ENCODE data around the gene RRBP1.

RRBP1 gene

DNA sequence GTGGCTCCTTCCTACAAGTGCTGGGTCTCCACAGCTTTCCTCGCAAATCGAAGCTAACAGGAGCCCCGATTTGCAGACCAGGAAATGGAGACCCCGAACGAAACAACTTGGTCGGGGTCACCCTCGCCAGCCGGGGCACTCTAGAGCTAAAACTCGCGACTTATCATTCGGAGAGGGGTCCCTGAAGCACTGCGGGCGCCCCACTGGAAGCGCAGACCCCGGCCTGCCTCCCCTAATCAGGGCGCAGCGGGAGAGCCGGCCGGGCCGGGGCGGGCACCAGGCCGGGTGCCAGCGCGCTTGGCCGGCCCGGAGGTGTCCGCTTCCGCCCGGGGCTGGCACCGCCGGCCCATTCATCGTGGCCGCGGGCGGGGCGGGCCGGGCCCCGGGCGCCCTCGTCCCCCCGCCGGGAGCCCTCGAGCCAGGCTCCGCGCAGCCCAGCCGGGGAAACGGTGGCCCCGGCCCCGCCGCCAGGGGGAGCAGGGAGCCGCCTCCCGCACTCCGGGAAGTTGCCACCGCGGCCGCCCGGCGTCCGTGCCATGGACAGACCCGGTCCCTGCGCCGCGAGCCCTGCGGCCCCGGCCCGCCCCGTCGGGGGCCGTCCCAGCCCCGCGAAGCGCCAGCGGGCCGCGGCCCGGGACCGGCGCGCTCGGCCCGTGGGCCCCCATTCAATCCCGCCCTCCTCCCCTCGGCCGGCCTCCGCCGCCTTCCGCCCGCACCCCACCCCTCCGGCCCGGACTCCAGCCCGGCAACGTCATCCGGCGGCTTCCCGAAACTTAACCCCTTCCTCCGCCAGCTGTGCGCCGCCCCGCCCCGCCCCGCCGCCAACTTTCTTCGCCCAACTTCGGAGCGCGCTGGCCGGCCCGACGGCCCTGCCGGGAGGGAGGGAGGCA, 961 bp downstream of the RRBP1 start:
- peak; percentile 75 for DNase-seq (ENCODE audit: low spot score)

DNA sequence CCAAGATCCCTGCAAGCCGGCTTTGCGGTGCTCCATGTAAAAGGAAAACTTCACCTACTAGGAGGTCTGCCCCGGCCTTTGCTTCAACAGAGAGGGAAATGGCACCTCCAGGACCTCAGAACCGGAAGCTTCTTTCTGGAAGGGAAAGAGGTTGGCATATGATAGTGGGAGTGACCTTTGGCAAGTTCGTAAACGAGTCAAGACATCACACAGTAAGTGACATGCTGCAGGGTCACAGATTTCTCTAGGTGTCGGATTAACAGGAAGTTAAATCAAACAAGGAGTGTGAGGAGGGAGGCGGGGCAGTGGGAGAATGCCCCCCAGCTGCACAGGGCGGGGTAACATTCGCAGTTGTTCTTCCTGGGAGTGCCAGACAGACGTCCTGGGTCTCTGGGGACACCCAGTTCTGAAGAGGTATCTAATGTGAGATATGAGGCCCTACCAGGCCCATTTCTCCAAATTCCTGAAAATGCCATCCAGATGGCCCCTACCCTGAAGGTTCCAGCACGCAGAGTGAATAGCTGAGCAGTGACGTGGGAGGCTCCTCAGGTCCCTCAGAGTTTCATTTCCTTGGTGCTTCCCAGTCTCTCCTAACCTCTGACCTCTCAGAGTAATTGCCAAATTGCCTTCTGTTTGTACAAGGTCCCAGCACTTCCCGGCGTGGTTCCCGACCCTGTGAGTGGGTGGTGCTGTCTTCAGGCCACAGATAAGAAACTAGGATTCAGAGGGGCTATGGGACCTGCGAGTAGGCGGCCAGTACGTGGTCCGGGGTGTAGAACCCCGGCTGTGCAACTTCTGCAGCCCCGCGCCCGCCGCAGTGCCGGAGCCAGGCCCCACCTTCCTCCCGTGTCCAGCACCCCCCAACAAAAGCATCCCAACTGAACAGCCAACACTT, 1.9 kb downstream of the RRBP1 start:
- no peak for DNase-seq (ENCODE audit: low spot score)

DNA sequence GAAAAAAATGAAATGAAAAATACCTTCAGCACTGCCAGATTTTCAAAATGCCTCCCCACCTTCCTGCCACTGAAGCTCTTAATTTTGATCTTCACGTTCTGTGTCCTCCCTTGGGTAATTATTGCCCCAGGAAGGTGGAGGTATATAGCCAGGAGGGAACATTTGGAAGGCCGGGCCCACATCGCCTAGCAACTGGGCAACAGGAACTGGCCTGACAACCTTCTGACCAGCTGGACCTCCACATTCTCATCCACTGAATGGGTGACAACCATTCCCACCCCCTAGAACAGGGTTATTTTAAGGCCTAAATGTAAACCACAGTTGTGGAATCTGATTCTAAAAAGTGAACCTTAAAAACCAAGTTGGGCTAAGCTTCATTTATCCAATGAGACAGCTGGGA, 3.2 kb downstream of the RRBP1 start:
- no peak for DNase-seq (ENCODE audit: low spot score)

DNA sequence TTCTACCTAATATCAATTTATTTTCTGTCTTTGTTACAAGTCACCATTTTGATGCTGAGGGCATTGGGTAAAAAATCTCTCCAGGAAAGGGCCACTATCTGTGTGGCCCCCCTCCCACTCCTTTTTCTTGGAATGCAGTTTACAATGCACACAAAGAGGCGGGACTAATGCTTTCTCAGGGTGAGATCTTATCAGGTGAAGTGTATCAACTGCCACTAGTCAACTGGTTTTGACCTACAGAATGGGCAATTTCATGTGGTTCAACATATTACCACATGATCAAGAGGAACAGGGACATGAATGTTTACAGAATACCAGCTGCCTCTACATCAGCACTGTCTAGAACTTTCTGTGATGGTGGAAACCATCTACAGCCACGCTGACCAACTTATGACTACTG, 3.7 kb downstream of the RRBP1 start:
- no peak for DNase-seq (ENCODE audit: low spot score)

DNA sequence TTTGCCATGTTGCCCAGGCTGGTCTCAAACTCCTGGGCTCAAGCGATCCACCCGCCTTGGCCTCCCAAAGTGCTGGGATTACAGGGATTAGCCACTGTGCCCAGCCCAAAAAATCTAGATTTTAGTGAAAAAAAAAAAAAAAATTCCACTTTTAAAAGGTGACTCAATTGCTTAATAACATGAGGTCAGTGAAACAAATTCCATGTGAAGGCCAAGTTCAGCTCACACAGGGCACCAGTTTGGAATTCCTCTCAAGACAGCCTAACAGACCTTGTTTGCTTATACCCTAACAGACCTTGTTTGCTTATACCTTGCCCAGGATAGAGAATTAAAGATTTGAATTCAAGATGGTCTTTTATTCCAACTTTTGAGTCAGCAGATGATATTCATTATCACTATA, 5.1 kb downstream of the RRBP1 start:
- no peak for DNase-seq (ENCODE audit: low spot score)

DNA sequence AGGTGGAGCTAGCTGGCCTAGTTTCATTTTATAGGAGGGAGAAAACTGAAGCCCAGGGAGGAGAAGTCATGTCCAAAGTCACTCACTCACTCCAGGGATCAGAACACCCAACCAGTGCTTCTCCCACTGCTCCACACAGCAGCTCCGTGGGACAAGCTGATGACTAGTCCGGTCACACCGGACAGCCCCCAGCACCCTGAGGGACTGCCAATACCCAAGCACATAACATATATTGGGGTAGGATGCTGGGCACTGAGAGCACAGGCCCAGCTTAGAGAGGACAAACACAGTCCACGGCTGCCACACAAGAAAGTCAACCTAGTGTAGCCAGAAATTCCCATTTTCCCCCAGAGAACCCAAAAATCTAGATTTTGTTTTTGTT, 5.7 kb downstream of the RRBP1 start:
- no peak for DNase-seq (ENCODE audit: low spot score)

DNA sequence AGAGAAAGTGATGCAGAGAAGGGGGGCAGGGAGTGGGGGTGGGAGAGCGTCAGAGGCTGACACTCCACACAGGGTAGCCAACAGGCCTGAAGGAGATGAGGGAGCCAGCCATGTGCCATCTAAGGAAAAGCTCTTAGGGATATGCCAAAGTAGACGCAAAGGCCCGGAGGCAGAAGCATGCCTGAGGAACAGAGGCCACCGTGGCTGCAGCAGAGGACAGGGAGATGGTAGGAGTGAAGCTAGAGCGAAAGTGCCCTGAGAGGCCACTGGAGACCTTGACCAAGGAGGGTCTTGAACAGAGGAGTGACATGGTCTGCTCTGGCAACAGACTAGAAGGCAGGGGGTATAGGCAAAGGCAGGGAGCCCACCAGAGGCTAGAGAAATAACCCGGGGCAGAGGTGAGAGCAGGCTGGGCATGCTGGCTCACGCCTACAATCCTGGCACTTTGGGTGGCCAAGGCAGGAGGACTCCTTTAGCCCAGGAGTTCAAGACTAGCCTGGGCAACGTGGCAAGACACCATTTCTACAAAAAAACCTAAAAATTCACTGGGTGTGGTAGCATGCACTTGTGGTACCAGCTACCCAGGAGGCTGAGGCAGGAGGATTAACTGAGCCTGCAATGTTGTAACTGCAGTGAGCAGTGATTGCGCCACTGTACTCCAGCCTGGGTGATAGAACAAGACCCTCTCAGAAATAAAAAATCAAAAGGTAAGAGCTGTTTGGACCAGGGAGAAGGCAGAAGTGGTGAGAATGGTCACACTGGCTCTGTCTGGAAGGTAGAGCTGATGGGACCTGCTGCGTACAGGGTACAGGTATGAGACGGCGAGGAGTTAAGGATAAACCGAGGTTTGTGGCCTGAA, 6.3 kb downstream of the RRBP1 start:
- DNase-seq (ENCODE audit: low spot score), result no peak

DNA sequence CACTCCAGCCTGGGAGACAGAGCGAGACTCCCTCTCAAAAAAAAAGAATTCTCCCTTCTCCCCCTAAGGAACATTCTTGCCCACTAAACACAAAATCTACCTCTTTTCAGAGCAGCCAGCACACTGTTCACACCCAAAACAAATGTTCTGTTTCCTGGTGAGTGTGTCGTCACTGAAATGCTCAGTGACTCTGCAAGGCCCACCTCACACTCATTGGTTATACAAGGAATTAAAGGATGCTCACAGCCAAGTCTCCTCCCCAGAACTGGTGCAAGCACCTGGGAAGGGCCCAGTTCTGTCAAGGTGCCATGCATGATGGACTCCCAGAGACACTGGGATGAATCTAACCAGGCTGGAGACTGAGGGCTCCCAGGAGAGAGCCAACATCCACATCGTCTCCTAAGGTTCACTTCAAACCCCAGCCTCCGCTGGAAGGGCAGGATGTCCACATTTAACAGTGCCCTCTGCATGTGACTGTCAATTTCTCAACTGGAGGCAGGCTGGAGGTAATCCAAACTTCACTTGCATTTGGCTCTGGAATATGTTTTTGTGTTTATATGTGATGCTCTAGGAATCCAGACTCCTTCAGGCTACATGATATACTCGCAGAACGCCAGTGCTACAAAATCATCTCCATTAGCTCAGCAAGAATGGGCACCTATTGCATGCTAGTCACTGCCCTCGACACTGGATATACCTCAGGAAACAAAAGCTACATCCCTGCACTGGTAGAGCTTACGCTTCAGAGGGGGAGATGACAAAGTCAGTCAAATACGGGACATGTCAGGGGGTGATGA, 7.1 kb downstream of the RRBP1 start:
- DNase-seq (ENCODE audit: low spot score), result no peak

DNA sequence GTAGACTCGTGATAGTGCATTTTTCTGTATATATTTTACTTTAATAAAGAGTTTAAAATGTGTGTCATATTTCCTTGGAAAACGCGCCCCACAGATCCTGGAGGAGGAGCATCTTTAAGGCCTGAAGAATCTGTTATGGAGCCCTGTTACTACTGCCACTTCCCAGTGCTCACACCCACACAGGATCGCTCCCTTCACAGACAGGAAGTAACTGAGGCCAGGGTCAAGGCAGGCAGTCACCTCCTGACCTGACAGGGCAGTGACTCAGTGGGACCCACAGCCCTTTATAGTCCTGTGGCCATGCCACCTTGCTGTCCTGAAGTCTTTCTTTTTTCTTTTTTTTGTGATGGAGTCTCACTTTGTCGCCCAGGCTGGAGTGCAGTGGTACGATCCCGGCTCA, 9.0 kb downstream of the RRBP1 start:
- no peak for DNase-seq (ENCODE audit: low spot score)

DNA sequence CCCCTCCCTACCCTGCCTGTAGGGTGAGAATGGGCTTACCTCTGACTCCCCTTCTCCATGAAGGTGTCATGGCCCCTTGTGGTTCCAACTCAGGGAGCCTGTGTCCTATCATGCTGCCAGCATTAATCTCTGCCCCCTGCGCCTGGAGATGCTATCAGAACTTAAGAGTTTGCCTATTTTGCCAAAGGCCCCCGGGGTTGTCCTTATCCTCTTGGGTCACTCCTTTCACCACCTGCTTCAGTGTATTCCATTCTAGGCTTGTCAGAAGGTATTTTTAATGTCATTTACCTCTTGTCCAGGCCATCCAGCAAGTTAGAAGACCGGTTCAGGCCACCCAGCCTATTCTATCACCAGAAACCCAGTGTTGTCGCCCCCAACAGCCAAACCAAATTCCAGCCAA, 10.5 kb downstream of the RRBP1 start:
- no peak for DNase-seq (ENCODE audit: low spot score)

DNA sequence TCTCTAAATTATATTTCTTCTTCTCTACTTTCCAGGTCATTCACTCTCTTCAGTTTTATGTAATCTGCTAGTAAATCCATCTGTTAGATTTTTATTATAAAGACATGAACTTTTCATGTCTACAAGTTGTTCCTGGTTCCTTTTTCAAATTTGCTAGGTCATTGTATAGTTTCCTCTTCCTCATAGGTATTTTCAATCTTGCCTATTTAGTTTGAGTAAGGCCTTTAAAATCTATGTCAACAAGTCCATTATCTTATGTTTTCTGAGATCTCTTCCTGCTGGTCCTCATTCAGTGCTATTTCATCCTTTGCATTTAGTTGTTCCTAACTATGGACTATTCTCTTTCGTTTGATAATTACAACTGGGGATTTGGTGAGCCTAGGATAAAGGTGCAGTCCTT, 11.0 kb downstream of the RRBP1 start:
- no peak for DNase-seq (ENCODE audit: low spot score)

DNA sequence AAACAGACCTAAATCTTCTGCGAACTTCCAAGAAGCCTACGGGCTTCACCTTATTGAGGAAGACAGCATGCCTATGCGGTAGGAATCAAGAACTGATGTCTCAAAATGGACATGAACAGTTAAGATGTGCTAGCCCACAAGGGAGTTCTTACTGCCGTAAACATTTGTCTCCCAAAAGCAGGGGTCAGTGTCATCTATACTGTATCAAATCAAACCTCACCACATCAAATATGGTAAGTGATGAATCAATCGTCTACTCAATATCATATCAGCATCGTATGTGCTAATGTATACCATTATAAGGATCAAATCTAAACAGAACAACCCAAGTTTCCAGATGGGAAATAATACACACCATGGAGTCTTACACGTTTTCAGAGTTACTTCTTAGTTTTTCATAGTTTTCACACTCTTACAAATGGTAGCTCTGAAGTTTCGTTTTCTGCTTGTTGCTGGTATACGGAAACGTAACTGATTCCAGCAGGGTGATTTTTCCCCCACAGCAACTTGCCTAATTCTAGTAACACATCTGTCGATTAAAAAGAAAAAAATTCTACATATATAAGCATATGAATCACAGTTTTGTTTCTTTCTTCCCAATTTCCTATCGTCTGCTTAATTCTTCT, 12.6 kb downstream of the RRBP1 start:
- DNase-seq (ENCODE audit: low spot score), result no peak

DNA sequence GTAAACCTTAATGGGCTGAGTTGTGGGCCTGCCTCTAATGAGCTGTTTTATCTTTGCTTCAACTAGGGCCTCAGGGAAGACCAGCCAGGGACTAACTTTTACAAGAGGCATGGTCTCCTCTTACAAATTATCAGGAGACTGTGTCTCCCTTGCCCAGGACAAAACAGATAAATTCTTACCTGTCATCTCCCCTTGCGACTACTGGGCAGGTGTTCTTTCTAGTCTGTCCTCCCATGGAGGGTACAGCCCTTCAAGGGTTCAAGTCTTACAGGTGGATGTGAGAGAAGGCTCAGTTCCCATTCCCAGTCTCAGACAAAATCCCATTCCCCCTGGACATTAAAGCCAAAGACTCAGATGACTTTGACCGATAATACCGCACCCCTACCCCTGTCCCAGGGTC, 13.6 kb downstream of the RRBP1 start:
- no peak for DNase-seq (ENCODE audit: low spot score)

DNA sequence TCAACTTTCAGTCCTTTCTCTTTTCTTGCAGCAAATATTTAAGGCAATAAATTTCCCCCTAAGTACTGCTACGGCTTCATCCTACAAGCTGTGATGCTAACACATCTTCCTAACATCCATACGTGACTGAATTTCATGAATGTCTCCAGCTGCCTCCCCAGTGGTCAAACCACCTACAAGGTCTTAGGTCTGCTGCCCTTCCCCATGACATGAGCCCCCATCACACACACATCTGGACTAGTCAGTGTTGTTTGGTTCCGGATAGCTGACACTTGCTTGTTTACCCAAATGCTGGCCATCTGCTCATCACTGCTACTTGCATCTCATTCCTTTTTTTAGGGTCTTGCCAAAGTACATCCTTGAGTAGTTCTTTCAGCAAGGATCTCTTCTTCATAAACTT, 14.6 kb downstream of the RRBP1 start:
- no peak for DNase-seq (ENCODE audit: low spot score)

DNA sequence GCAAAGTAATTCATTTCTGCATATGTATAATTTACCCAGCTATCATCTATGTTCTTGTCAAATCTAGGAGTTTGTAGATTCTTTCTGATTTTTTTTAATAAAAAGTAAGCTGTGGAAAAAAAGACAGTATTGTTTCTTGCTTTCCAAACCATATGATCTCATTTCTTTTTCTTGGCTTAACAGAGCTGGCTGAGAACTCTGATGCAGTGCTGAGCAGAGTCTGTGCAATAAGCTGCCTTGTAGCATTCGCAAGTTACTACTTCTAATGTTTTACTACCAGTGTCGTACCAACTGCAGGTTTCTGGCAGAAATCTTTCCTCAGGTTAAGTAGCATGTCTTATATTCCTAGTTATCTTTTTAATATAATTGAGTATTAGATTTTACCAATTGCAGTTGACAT, 15.6 kb downstream of the RRBP1 start:
- no peak for DNase-seq (ENCODE audit: low spot score)

DNA sequence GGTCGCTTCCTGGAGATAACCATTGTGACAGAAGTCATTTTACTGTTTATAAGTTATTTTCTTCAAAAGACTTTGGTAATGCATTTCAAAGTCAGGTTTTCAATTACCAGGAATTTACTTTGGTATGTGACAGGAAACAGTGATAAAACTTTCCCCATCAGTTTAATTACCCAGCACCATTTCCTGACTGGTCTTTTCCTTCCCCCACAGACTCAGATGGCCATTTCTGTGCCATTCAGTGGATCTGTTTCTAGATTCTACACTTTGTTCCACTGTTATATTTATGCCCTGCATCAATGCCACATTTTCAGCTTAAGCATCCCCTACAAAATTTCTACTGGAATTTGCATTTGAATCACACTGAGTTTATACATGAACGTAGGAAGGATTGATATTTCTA, 16.3 kb downstream of the RRBP1 start:
- DNase-seq (ENCODE audit: low spot score), result no peak

DNA sequence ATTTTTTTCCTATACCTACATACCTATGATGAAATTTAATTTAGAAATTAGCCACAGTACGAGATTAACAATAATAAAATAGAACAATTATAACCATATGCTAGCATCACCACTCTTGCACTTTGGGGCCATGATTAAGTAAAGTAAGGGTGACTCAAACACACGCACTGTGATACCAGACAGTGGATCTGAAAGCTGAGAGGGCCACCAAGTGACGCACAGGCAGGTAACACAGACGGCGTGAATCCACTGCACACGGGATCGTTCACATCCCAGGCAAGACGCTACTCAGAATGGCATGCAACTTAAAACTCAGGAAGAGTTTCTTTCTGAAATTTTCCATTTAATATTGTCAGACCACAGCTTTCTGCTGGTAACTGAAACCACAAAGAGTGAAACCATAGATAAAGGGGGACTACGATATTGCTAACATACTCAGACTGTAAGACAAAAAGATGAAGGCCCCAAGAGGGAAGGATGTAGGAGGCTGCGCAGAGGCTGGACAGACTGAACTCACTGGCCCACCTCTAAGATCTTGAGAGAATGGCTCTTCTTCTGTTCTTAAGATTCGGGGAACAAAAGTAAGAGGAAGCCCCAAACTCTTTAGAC, 17.9 kb downstream of the RRBP1 start:
- DNase-seq (ENCODE audit: low spot score), result no peak

DNA sequence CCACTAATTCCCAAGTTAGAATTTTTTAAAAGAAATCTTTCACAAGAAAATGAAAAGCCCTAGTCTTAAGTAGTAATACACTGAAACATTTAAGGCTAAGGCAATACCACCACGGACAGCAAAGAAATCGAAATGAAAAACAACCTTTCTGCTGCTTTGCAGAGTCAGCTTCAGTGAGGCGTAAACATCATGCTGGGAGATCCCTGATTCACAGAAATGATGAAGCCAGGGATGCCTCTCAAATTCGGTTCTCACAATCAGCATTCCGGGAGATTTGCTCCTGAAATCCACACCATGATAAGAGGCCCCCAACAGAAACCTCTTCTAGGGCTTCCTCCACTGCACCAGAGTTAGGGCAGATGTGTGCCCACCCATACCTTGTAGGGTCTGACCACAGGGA, 18.6 kb downstream of the RRBP1 start:
- no peak for DNase-seq (ENCODE audit: low spot score)

DNA sequence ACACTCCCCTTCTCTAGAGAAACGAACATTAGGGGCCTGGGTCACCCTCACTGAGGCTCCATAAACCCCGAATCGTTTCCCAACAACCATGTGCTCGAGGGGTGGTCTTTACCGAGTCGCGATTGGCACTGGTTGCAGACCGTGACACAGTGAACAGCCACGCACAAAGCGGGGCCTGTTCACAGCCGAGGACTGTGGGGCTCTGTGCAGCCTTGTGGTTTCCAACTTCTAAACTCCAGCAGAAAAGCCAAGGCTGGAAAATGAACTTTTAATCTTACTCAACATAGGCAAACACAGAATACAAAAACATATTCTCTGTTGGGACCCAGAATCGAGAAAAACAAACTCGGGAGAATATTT, 19.0 kb downstream of the RRBP1 start:
- no peak for DNase-seq (ENCODE audit: low spot score)

DNA sequence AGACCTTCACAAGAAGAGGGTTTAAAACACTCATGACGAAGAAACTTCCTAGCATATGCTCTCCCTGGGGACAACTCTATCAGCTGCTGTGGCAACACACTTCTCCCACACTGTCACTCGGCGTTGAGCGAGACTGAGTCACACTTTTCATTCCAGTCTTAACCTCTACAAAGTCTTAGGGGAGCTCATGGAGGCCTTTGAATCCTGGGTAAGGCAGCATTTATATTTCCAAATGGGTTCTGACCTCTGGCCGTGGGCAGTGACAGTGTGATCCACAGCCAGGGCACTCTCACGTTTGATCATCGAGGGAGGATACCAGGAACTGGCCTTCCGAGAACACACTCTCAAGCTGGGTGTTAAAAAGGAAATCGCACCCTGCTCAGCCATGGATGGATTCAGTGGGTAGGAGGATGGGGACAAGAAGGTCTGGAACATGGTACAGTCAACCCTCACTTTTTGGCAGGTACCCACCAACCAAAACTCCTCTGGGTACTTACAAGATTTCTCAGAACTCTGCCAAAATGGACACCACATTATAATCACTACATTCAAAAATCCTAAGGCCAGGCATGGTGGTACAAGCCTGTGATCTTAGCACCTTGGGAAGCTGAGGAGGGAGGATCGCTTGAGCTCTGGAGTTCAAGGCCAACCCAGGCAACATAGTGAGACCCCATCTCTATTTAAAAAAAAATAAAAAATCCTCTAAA, 19.6 kb downstream of the RRBP1 start:
- DNase-seq (ENCODE audit: low spot score), result peak; percentile 11

All from CD4-positive, alpha-beta T cell treated with Interleukin-15 for 4 hours (primary cell).